CD14-positive monocyte (primary cell): ENCODE measurements around the gene ROBO1. TPM values are rescaled to one million over a fixed set of nuclear protein-coding genes. Genes with fewer than 3 reads are reported as not detected.

Experiments
- DNase-seq, 3 donors: peaks; one replicate each; pipeline ENCODE4 v3.0.0-alpha.2; 2011 to 2022
- H2AFZ ChIP-seq: 2 replicates; pipeline ENCODE4 v1.6.0; 2012; ENCODE audit warnings: mild to moderate bottlenecking, low read depth, low read length, inconsistent platforms; ENCODE audit not compliant: insufficient read depth, poor library complexity, severe bottlenecking
- H3K27ac ChIP-seq, 2 donors: 1 replicate in 1 of 2; 2 replicates in 1 of 2; pipeline ENCODE4 v1.5.1; 2012 to 2013; ENCODE audit warnings: low read length in 2 of 2, control low read depth in 1 of 2, inconsistent platforms in 1 of 2, low read depth in 1 of 2, mild to moderate bottlenecking in 1 of 2
- H3K27me3 ChIP-seq, 2 donors: one replicate each; pipeline versions ENCODE4 v1.6.0 to v1.6.1; 2011 to 2013; ENCODE audit warnings: low read length in 2 of 2; ENCODE audit not compliant: control insufficient read depth in 2 of 2, insufficient read depth in 2 of 2
- H3K36me3 ChIP-seq, 2 donors: replicated peaks in 1 of 2; 1 replicate in 1 of 2; 2 replicates in 1 of 2; pipeline versions ENCODE4 v1.5.1 to v1.6.1; 2012 to 2013; ENCODE audit warnings: low read length in 2 of 2, control low read depth in 1 of 2, inconsistent platforms in 1 of 2, mild to moderate bottlenecking in 1 of 2; ENCODE audit not compliant: insufficient read depth in 2 of 2, control insufficient read depth in 1 of 2
- H3K4me1 ChIP-seq, 2 donors: 1 replicate in 1 of 2; 2 replicates in 1 of 2; pipeline versions ENCODE4 v1.5.1 to v1.6.1; 2012 to 2013; ENCODE audit warnings: low read length in 2 of 2, control low read depth in 1 of 2, inconsistent platforms in 1 of 2, mild to moderate bottlenecking in 1 of 2, moderate library complexity in 1 of 2; ENCODE audit not compliant: insufficient read depth in 2 of 2, control insufficient read depth in 1 of 2
- H3K4me2 ChIP-seq: replicated peaks from 2 replicates; pipeline ENCODE3; 2012; ENCODE audit warnings: low read length, moderate library complexity, mild to moderate bottlenecking; ENCODE audit not compliant: poor library complexity, severe bottlenecking; ENCODE audit errors: extremely low read depth
- H3K4me3 ChIP-seq, 3 experiments: fragments of 200-600 bp in 1 of 3; sonication (generic) in 1 of 3; replicated peaks in 1 of 3; 1 replicate in 2 of 3; 2 replicates in 1 of 3; pipeline ENCODE4 v1.5.1; 2011 to 2013; ENCODE audit warnings: low read length in 3 of 3, mild to moderate bottlenecking in 3 of 3, control low read depth in 2 of 3, low read depth in 2 of 3, inconsistent platforms in 1 of 3, moderate library complexity in 1 of 3
- H3K79me2 ChIP-seq: 2 replicates; pipeline ENCODE4 v1.6.0; 2012; ENCODE audit warnings: mild to moderate bottlenecking, control low read depth, inconsistent platforms, low read length, moderate library complexity; ENCODE audit not compliant: insufficient read depth
- H3K9ac ChIP-seq: 2 replicates; pipeline ENCODE4 v1.6.0; 2017; ENCODE audit warnings: low read length, mild to moderate bottlenecking; ENCODE audit not compliant: insufficient read depth, poor library complexity, severe bottlenecking
- H3K9me3 ChIP-seq, 2 donors: replicated peaks in 1 of 2; 1 replicate in 1 of 2; 2 replicates in 1 of 2; pipeline versions ENCODE4 v1.5.1 to v1.6.1; 2012 to 2013; ENCODE audit warnings: low read length in 2 of 2, control low read depth in 1 of 2; ENCODE audit not compliant: control insufficient read depth in 1 of 2, insufficient read depth in 1 of 2
- H4K20me1 ChIP-seq: 2 replicates; pipeline ENCODE4 v1.6.0; 2012; ENCODE audit warnings: mild to moderate bottlenecking, low read length, control low read depth, moderate library complexity; ENCODE audit not compliant: insufficient read depth
- H3K27ac Mint-ChIP-seq, 7 donors: one replicate each; pipeline ENCODE4 v1.8.0; 2020; ENCODE audit warnings: mild to moderate bottlenecking in 7 of 7, mixed read lengths in 7 of 7, moderate library complexity in 6 of 7, inconsistent platforms in 2 of 7
- H3K27me3 Mint-ChIP-seq, 3 donors: one replicate each; pipeline ENCODE4 v1.8.0; 2021 to 2022; ENCODE audit warnings: low read depth in 3 of 3, mild to moderate bottlenecking in 3 of 3, mixed read lengths in 3 of 3, moderate library complexity in 3 of 3, inconsistent platforms in 1 of 3
- H3K36me3 Mint-ChIP-seq, 2 donors: one replicate each; pipeline ENCODE4 v1.8.0; 2020; ENCODE audit warnings: mixed read lengths in 2 of 2, inconsistent platforms in 1 of 2, mild to moderate bottlenecking in 1 of 2
- H3K4me1 Mint-ChIP-seq: one replicate; pipeline ENCODE4 v1.8.0; 2020; ENCODE audit warnings: mild to moderate bottlenecking, mixed read lengths
- H3K4me3 Mint-ChIP-seq, 2 donors: one replicate each; pipeline ENCODE4 v1.8.0; 2020; ENCODE audit warnings: mild to moderate bottlenecking in 2 of 2, mixed read lengths in 2 of 2, moderate library complexity in 1 of 2
- H3K9me3 Mint-ChIP-seq, 7 donors: one replicate each; pipeline ENCODE4 v1.8.0; 2020 to 2022; ENCODE audit warnings: mixed read lengths in 7 of 7, mild to moderate bottlenecking in 6 of 7, moderate library complexity in 6 of 7, inconsistent platforms in 2 of 7
- CTCF ChIP-seq: fragments of 200-600 bp; IDR thresholded peaks from one replicate; pipeline ENCODE4 v1.8.0; 2022; ENCODE audit warnings: antibody characterized with exemption, mild to moderate bottlenecking
- WGBS: methylation state at CpG from one replicate; pipeline ENCODE4 v1.1.5; 2013; ENCODE audit warnings: missing lambda C conversion rate; ENCODE audit not compliant: insufficient coverage; 5-methylcytosine and 5-hydroxymethylcytosine counted together
- intact Hi-C, 2 donors: fragments of 100-400 bp; cut with micrococcal nuclease; formaldehyde crosslinking; loops; one replicate each; pipeline versions ENCODE4 v1.15.0 to v1.15.1; 2023
- polyA plus RNA-seq, 3 donors: library from polyadenylated mRNA; depleted of rRNA in 1 of 3; unstranded in 2 of 3; stranded (reverse) in 1 of 3; fragments of 300-500 nt in 2 of 3; fragments of >200 nt in 1 of 3; fragmentation: Illumina TruSeq in 2 of 3; gene quantifications; 1 replicate in 2 of 3; 2 replicates in 1 of 3; pipeline ENCODE4 v1.2.3, GENCODE V29; 2012 to 2021

Gene ROBO1
- polyA plus RNA-seq, 3 donors: 0.09 to 0.10 TPM; not detected in 1

DNA sequence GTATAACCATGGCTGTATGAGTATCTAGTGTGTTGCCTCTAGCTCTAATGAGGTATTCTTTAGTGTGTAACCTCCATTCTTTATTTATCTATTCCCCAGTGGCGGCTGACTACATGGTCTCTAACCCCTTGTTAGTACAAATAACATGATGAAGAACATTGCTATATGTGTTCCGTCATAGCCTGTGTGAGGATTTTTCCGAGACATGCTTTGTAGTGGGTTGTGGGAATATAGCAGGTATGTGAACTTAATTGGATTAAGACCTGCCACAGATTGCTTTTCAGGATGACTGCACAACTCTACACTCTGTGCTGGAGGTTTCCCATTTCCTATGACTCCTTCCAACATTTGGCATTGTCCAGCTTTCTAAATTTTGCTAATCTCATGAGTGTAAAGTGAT lies 563.4 kb downstream of the ROBO1 start:
- no peak overlapping the region for H3K4me3 Mint-ChIP-seq
- H3K27ac Mint-ChIP-seq: no peak overlapping the region
- intact Hi-C loops: no loop called here
- Histone ChIP-seq H3K27ac (no peak overlapping the region), H2AFZ (no peak overlapping the region), H3K36me3 (no peaks in the 10 kb centered on the region), H3K9me3 (peaks cover 0 to 3% of the 10 kb centered on the region in 2 donors), H3K27me3 (no peaks in the 10 kb centered on the region), H3K4me1 (no peaks in the 10 kb centered on the region), H3K79me2 (no peaks in the 10 kb centered on the region), H4K20me1 (no peaks in the 10 kb centered on the region), H3K9ac (no peak overlapping the region), H3K4me2 (no peak overlapping the region), H3K4me3 (no peak overlapping the region)
- TF ChIP-seq CTCF: no peak
- no peaks in the 10 kb centered on the region for H3K4me1 Mint-ChIP-seq
- WGBS: no CpG with 5 or more reads among the region's 3 CpGs
- DNase-seq: no peak
- H3K36me3 Mint-ChIP-seq: no peaks in the 10 kb centered on the region
- H3K9me3 Mint-ChIP-seq: peaks cover 0 to 9% (median 4%) of the 10 kb centered on the region in 7 donors
- H3K27me3 Mint-ChIP-seq: no peaks in the 10 kb centered on the region

DNA sequence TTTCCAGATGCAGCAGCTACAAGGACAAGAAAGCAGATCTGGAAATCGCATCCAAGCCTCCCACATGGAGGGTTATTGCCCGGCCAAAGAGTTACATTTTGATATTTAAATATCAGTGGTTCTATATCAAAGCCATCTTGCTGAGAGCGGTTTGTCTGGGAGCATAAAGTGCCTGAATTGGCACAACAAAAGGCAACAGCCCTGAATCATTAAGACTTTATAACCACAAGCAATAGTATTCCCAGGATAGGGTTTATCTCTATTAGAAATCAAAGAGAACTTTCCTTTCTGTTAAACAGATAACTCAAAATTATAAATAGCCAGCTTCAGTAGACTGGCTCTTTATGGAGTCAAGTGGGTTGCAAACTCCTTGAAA lies 564.7 kb downstream of the ROBO1 start:
- DNase-seq: no peak
- H3K9me3 Mint-ChIP-seq: peaks cover 0 to 6% (median 2%) of the 10 kb centered on the region in 7 donors
- no peaks in the 10 kb centered on the region for H3K4me1 Mint-ChIP-seq
- H2AFZ ChIP-seq: no peak overlapping the region
- H3K4me3 ChIP-seq: no peak overlapping the region
- H3K4me2 ChIP-seq: no peak overlapping the region
- H3K4me1 ChIP-seq: no peaks in the 10 kb centered on the region
- H3K36me3 Mint-ChIP-seq: no peaks in the 10 kb centered on the region
- H3K27ac ChIP-seq: no peak overlapping the region
- no peak overlapping the region for H3K4me3 Mint-ChIP-seq
- H3K79me2 ChIP-seq: no peaks in the 10 kb centered on the region
- no peaks in the 10 kb centered on the region for H3K27me3 ChIP-seq
- H3K9ac ChIP-seq: no peak overlapping the region
- no peaks in the 10 kb centered on the region for H3K36me3 ChIP-seq
- TF ChIP-seq CTCF: no peak
- no peaks in the 10 kb centered on the region for H4K20me1 ChIP-seq
- intact Hi-C loops: no loop called here
- no CpG with 5 or more reads among the region's 3 CpGs for WGBS
- H3K27ac Mint-ChIP-seq: no peak overlapping the region
- H3K27me3 Mint-ChIP-seq: no peaks in the 10 kb centered on the region
- peaks cover 0 to 3% of the 10 kb centered on the region in 2 donors for H3K9me3 ChIP-seq
